DOHH2 (cell line): ENCODE measurements around the gene CREB1.

Source experiments
- H3F3A ChIP-seq: fragments of 200-600 bp; sonication (generic), shearing (Covaris generic); 2 replicates; pipeline ENCODE4 v1.6.0; 2016; ENCODE audit warnings: antibody characterized with exemption, mild to moderate bottlenecking; ENCODE audit not compliant: control insufficient read depth, insufficient read depth
- H3K27ac ChIP-seq: fragments of 200-600 bp; sonication (generic); 2 replicates; pipeline ENCODE4 v1.5.1; 2014; ENCODE audit warnings: low read depth, mild to moderate bottlenecking, low read length, moderate library complexity
- H3K27me3 ChIP-seq: fragments of 200-600 bp; sonication (generic); 2 replicates; pipeline ENCODE4 v1.6.1; 2014; ENCODE audit warnings: mild to moderate bottlenecking, low read length, mixed read lengths; ENCODE audit not compliant: control insufficient read depth
- H3K36me3 ChIP-seq: fragments of 200-600 bp; sonication (generic); 2 replicates; pipeline ENCODE4 v1.6.1; 2014; ENCODE audit warnings: mild to moderate bottlenecking, low read length, moderate library complexity, mixed read lengths; ENCODE audit not compliant: control insufficient read depth
- H3K4me1 ChIP-seq: fragments of 200-600 bp; sonication (generic); 2 replicates; pipeline ENCODE4 v1.6.1; 2014; ENCODE audit warnings: mild to moderate bottlenecking, low read length, mixed read lengths; ENCODE audit not compliant: control insufficient read depth
- H3K4me2 ChIP-seq: fragments of 200-600 bp; sonication (generic); 2 replicates; pipeline ENCODE4 v1.6.0; 2014; ENCODE audit warnings: mild to moderate bottlenecking, low read length, moderate library complexity
- H3K4me3 ChIP-seq: fragments of 200-600 bp; sonication (generic); 2 replicates; pipeline ENCODE4 v1.5.1; 2014; ENCODE audit warnings: mild to moderate bottlenecking, low read length, mixed read lengths
- H3K79me2 ChIP-seq: fragments of 200-600 bp; sonication (generic); 2 replicates; pipeline ENCODE4 v1.6.1; 2014; ENCODE audit warnings: mild to moderate bottlenecking, low read length, mixed read lengths; ENCODE audit not compliant: control insufficient read depth
- H3K9me2 ChIP-seq: fragments of 200-600 bp; sonication (generic); replicated peaks from 2 replicates; pipeline ENCODE4 v1.6.1; 2014; ENCODE audit warnings: mild to moderate bottlenecking, low read length, mixed read lengths; ENCODE audit not compliant: control insufficient read depth
- H3K9me3 ChIP-seq: fragments of 200-600 bp; sonication (generic); 2 replicates; pipeline ENCODE4 v1.6.1; 2014; ENCODE audit warnings: antibody characterized with exemption, low read length, mixed read lengths; ENCODE audit not compliant: control insufficient read depth, insufficient read depth
- H4K20me1 ChIP-seq: fragments of 200-600 bp; sonication (generic); 2 replicates; pipeline ENCODE4 v1.6.0; 2014; ENCODE audit warnings: low read depth, mild to moderate bottlenecking, antibody characterized with exemption, low read length, moderate library complexity; ENCODE audit not compliant: control insufficient read depth, insufficient read depth
- CTCF ChIP-seq: fragments of 200-600 bp; sonication (generic); IDR thresholded peaks from one replicate; pipeline ENCODE4 v1.5.1; 2014; ENCODE audit warnings: antibody characterized with exemption, mild to moderate bottlenecking, low read depth, low read length; ENCODE audit not compliant: poor library complexity, severe bottlenecking
- EZH2phosphoT487 ChIP-seq: fragments of 200-600 bp; sonication (generic); IDR thresholded peaks from 2 replicates; pipeline ENCODE4 v1.6.1; 2017; ENCODE audit warnings: borderline replicate concordance, mild to moderate bottlenecking, antibody characterized with exemption, low read length, moderate library complexity, mixed read lengths

The CREB1 gene

GRCh38 chr2:207593277-207593676, 63.5 kb downstream of the CREB1 start:
- Histone ChIP-seq H3K4me2 (no peak overlapping the region), H4K20me1 (0 out of 2 replicates have a peak, but pooled peaks cover 2% of the 10 kb centered on the region), H3K4me3 (no peak overlapping the region), H3K9me2 (no peaks in the 10 kb centered on the region), H3K27me3 (no peaks in the 10 kb centered on the region), H3K4me1 (no peaks in the 10 kb centered on the region), H3F3A (peaks cover 12% of the 10 kb centered on the region), H3K36me3 (peaks cover 79% of the 10 kb centered on the region), H3K9me3 (peaks cover 5% of the 10 kb centered on the region; the same call in 1 of the 2 replicates), H3K27ac (no peak overlapping the region), H3K79me2 (no peaks in the 10 kb centered on the region; the same call in 1 of the 2 replicates)
- TF ChIP-seq EZH2phosphoT487: no peak
- TF ChIP-seq CTCF: no peak

GRCh38 chr2:207594264-207594663, 64.5 kb downstream of the CREB1 start:
- H3K36me3 ChIP-seq: peaks cover 73% of the 10 kb centered on the region
- H3K9me3 ChIP-seq: peaks cover 5% of the 10 kb centered on the region; the same call in 1 of the 2 replicates
- H3K9me2 ChIP-seq: no peaks in the 10 kb centered on the region
- no peak overlapping the region for H3K4me3 ChIP-seq
- H3K27me3 ChIP-seq: no peaks in the 10 kb centered on the region
- no peak overlapping the region for H3K4me2 ChIP-seq
- no peak overlapping the region for H3K27ac ChIP-seq
- no peaks in the 10 kb centered on the region for H3K4me1 ChIP-seq
- 0 out of 2 replicates have a peak, but pooled peaks cover 2% of the 10 kb centered on the region for H4K20me1 ChIP-seq
- peaks cover 9% of the 10 kb centered on the region for H3F3A ChIP-seq
- no peaks in the 10 kb centered on the region; the same call in 1 of the 2 replicates for H3K79me2 ChIP-seq
- TF ChIP-seq CTCF (no peak), EZH2phosphoT487 (no peak)

GRCh38 chr2:207594731-207595130, 65.0 kb downstream of the CREB1 start:
- no peaks in the 10 kb centered on the region for H3K4me1 ChIP-seq
- 0 out of 2 replicates have a peak, but pooled peaks cover 2% of the 10 kb centered on the region for H4K20me1 ChIP-seq
- H3K27ac ChIP-seq: no peak overlapping the region
- H3K4me2 ChIP-seq: no peak overlapping the region
- H3F3A ChIP-seq: peaks cover 9% of the 10 kb centered on the region
- H3K4me3 ChIP-seq: no peak overlapping the region
- no peak for TF ChIP-seq CTCF
- H3K36me3 ChIP-seq: peaks cover 73% of the 10 kb centered on the region
- H3K27me3 ChIP-seq: no peaks in the 10 kb centered on the region
- no peaks in the 10 kb centered on the region for H3K79me2 ChIP-seq
- no peaks in the 10 kb centered on the region for H3K9me2 ChIP-seq
- peaks cover 5% of the 10 kb centered on the region; the same call in 1 of the 2 replicates for H3K9me3 ChIP-seq
